Erythroblast (primary cell): Measurements from ENCODE around the gene C11orf65.
"Not testable (repeated sequence)": the region's sequence is repeated elsewhere in the genome, so short reads cannot be mapped to it uniquely, and the experiment has no call there.

Source experiments
- DNase-seq, 2 experiments: peaks; one replicate each; lab custom pipeline; 2025; lab: John Stamatoyannopoulos, UW
- GATA1 ChIP-seq: IDR thresholded peaks from 2 replicates; pipeline ENCODE4 v1.6.1; 2011; ENCODE audit warnings: low read depth, mild to moderate bottlenecking, control low read depth, low read length, moderate library complexity
- POLR2A ChIP-seq: IDR thresholded peaks from 2 replicates; pipeline ENCODE4 v1.6.1; 2011; ENCODE audit warnings: mild to moderate bottlenecking, low read length

The C11orf65 gene

GRCh38 chr11:108432783-108433182 lies 34.5 kb downstream of the C11orf65 start:
- DNase-seq = no peak
- TF ChIP-seq POLR2A = no peak
- TF ChIP-seq GATA1 = no peak

GRCh38 chr11:108431997-108432396 lies 35.3 kb downstream of the C11orf65 start:
- TF ChIP-seq POLR2A = no peak
- TF ChIP-seq GATA1 = no peak
- DNase-seq = no peak

GRCh38 chr11:108431370-108431769 lies 36.0 kb downstream of the C11orf65 start:
- DNase-seq = no peak
- TF ChIP-seq GATA1 (no peak), POLR2A (no peak)

GRCh38 chr11:108417551-108417950 lies 49.8 kb downstream of the C11orf65 start:
- peak; percentile 16 to 39 for DNase-seq

- no peak for DNase-seq
- TF ChIP-seq GATA1 (no peak), POLR2A (no peak)
Measured at GRCh38 chr11:108414958-108415357, 52.4 kb downstream of the C11orf65 start.

GRCh38 chr11:108405706-108406105 lies 61.6 kb downstream of the C11orf65 start:
- no peak for DNase-seq
- TF ChIP-seq GATA1 (no peak), POLR2A (no peak)

GRCh38 chr11:108403052-108403451 lies 64.3 kb downstream of the C11orf65 start:
- no peak for DNase-seq
- no peak for TF ChIP-seq GATA1
- no peak for TF ChIP-seq POLR2A

- peak in 1 of 2 experiments; percentile 26 for DNase-seq
- no peak for TF ChIP-seq POLR2A
- no peak for TF ChIP-seq GATA1
Measured at GRCh38 chr11:108402241-108402640, 65.1 kb downstream of the C11orf65 start.

- DNase-seq = no peak
- TF ChIP-seq GATA1 = no peak
- TF ChIP-seq POLR2A = no peak
Measured at GRCh38 chr11:108398439-108398838, 68.9 kb downstream of the C11orf65 start.

GRCh38 chr11:108396672-108397071 lies 70.7 kb downstream of the C11orf65 start:
- not testable (repeated sequence) for DNase-seq

- no peak for TF ChIP-seq GATA1
- TF ChIP-seq POLR2A = no peak
- peak in 1 of 2 experiments; percentile 8 for DNase-seq
Measured at GRCh38 chr11:108394744-108395284, 72.5 kb downstream of the C11orf65 start.

- no peak for DNase-seq
- TF ChIP-seq GATA1 (no peak), POLR2A (no peak)
Measured at GRCh38 chr11:108393046-108393445, 74.3 kb downstream of the C11orf65 start.

GRCh38 chr11:108392353-108392752 lies 75.0 kb downstream of the C11orf65 start:
- no peak for TF ChIP-seq GATA1
- TF ChIP-seq POLR2A = no peak
- no peak for DNase-seq

- DNase-seq = no peak
- TF ChIP-seq POLR2A (no peak), GATA1 (no peak)
Measured at GRCh38 chr11:108388576-108388975, 78.8 kb downstream of the C11orf65 start.

- DNase-seq = not testable (repeated sequence)
Measured at GRCh38 chr11:108373505-108373904, 93.8 kb downstream of the C11orf65 start.

GRCh38 chr11:108370990-108371389 lies 96.3 kb downstream of the C11orf65 start:
- no peak for DNase-seq
- TF ChIP-seq POLR2A (no peak), GATA1 (no peak)
